GM19240 (cell line): ENCODE results near the gene LGR5.

Experiments
- DNase-seq: peaks from one replicate; pipeline ENCODE4 v3.0.0; 2011; ENCODE audit warnings: low spot score; ENCODE audit not compliant: insufficient read length

LGR5 gene

DNA sequence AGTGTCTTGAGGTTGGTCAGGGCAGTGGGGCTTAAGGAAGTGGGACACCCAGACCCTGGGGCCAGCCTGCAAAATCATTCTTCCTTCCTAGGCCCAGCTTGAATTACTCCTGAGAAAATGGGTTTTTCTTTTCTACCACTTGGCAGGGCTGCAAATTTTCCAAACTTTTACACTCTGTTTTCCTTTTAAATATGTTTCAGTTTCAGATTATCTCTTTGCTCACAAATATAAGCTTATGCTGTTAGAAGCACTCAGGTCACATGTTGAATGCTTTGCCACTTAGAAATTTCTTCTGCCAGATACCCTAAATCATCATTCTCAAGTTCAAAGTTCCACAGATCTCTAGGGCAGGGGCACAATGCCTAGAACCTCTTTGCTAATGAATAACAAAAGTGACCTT is 2.9 kb upstream of the LGR5 start:
- no peak for DNase-seq

DNA sequence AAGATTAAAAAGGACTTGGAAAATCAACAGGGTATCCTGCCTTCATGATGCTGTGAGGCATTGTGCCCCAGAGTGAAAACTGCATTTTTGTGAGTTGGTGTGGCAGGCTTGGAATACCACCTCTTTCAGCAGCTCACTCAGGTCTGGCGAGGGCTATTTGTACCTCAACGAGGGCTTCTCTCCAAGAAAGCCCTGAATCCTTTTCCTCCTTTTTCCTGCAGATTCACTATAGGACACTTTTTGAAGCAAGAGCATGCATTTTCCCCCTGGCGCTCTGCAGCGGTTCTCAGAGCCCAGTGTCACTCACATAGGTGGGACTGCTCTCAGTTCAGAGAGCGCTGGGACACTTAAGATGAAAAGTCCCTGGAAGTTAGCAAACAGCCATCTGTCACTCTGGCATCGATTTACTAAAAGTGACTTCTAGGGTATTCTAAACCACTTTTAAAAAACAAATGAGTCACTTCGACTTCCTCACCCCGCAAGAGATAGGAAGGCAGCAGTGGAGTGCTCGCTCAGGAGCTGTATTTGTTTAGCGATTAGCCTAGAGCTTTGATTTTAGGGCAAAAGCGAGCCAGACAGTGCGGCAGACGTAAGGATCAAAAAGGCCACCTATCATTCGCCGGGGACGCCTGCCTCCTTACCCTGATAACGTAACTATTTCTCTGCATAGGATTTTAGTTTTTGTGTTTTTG is 782 bp upstream of the LGR5 start:
- no peak for DNase-seq

DNA sequence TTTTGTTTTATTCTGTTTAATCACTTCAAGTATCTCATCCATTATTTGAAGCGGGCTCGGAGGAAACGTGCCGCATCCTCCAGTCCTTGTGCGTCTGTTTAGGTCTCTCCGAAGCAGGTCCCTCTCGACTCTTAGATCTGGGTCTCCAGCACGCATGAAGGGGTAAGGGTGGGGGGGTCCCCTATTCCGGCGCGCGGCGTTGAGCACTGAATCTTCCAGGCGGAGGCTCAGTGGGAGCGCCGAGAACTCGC is 311 bp upstream of the LGR5 start:
- no peak for DNase-seq

DNA sequence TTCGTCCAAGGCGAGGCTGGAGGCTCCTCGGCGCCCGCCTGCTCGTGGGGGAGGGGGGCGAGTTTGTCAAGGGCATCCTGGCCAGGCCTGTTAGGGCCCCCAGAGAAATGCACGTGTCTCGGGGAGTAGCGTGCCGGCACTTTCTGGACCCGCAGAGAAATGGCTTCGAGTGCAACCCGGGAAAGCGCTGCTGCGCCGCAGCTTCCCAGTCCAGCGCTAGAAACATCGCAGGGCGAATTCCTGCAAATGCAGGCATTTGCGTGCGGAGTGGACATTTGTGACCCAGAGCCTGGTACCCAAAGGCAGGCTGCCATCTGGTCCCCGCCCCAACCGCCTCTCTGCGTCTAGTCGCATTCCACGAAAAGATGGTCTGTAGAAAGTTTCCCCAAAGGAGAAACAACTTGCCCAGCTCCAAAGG is 756 bp downstream of the LGR5 start:
- DNase-seq = no peak

DNA sequence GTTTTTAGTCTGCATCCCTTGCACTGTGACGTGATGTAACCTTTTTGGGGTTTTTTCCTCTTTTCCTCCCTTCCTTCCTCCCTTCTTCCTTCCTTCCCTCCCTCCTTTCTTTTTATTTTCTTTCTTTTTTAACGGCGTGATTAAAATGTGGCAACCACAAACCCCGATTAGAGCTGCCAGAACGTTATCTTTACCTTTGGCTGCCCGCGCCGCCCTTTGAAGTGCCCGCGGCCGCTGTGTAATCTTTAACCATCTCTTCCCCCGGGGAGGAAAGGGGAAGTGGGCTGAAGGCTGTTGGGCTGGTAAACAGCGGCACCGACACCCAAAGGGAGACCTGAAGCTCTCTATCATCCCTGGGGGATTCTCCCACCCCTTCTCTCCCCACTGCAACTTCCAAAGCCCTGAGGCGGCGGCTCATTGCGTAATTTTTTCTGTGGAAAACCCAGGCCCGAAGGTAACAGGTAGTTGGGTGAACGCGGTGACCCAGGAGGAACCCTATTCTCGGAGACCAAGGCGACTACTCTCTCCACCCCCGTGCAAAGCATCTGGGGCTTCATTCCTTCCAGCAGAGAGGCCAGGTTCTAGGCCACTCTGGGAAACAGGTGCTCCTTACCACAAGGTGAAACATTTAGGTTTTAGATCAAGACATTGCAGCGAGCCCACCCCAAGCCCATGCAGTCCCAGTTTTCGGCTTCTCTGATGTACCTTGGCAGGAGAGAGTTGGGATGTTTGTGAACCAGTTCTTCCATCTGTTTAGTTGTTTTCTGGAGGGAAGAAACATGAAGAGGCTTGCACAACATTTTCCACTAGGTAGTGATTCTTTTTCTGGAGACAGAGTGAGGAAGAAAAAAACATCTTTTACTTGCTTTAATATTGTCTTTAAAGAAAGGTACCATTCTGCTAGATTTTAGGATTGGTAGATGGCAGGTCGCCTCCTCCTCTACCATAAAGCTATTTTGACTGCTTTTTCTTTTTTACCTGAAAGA is 1.5 kb downstream of the LGR5 start:
- no peak for DNase-seq

DNA sequence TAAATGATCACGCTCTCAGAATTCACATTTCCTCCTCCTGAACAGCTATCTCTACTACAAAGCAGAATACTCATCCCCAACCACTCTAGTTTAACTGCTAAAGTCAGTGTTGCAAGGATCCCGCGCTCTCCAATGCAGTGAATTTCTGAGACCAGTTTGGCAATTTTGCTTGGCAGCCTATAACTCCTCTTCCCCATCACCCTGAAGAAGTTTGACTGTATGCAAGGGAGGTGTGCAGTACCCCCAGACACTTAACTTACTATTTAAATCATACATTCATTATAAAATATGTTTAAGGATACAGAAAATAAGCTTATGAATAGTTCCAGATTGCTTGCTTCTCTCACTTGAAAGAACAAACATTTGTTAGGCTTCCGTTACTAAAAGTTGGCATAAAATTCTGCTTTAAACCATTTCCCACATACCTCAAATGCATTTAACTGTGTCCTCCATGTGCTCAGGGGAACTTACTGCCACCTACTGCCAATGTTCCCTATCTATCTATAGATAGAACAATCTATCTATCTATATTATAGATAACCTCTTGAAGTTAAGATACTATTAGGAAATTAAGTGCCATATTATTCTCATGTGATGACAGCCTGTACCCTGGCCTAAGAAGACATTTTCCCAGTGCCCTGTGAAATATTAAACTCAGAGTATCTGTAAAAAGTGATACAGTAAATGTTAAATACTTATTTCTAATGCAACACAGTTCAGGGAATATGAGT is 2.4 kb downstream of the LGR5 start:
- no peak for DNase-seq

DNA sequence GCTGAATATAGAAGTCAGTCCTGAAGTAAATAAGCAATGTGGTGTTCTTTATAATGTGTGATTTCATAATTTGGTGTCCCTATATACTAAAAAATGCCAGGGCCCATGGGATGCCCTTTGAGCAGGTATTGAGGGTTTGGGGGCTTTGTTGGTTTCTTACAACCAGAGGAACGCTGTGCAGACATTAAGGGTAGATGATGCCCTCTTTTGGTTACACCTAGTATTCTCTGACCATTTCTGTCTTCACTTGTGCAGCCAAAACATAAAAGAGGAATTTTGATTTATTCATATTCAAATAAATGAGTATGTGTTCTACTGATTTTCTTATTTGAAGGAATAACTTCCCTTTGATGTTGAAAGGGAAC is 3.0 kb downstream of the LGR5 start:
- DNase-seq = no peak

DNA sequence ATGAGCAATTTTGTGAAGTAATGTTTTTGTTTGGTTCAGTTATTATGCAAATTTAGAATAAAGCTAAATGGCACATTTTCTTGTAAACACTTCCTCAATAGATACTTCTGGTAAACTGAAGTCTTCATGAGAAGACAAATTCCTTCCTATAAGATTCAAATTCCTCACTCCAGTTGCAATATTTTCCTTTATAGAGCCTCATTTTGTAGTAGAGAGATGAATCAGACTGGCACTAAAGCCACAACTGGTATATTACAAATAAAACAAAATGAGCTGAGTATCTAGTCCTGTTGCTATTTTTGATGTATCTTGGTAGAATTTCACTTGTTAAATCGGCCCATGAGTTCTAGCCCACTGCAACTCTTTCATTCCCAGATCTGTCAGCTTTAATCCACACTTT is 5.5 kb downstream of the LGR5 start:
- no peak for DNase-seq

DNA sequence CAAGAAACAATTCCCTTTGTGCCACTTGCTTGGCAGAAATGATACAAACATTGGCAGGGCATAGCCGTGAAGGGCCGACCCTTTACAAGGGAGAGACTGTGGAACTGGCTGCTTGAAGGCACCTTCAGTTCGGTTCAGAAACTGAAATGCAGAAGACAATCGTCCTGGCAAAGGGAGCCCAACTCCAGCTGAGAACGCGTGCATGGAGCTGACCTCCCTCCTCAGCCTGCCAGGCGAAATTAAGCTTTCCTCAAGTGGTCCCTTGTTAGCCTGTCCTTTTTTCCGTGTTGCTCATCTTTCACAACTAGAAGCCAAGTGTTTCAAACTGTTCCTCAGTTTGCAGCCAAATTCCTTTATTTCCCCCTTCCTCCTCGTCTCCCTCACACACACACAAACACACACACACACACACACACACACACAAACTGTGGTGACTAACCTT is 8.1 kb downstream of the LGR5 start:
- DNase-seq = no peak

DNA sequence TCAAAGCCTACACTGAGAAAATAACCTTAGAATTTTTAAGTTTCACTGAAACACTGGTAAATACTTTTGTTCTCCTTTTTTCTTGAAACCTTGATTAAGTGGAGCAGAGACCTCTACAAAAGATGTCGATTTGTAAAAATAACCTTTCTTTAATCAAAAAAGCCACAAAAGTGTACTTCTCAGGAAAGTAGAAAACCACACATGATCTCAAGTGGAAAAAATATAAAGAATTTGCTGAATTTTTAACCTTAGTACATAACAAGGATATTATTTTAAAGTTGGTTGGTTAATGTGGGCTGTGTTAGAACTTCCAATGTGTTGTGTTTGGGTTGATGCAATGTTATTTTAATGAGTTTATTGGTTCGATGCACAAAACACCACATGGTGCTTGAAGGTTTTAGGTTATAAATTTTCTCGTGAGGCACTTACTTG is 8.6 kb downstream of the LGR5 start:
- DNase-seq = no peak

DNA sequence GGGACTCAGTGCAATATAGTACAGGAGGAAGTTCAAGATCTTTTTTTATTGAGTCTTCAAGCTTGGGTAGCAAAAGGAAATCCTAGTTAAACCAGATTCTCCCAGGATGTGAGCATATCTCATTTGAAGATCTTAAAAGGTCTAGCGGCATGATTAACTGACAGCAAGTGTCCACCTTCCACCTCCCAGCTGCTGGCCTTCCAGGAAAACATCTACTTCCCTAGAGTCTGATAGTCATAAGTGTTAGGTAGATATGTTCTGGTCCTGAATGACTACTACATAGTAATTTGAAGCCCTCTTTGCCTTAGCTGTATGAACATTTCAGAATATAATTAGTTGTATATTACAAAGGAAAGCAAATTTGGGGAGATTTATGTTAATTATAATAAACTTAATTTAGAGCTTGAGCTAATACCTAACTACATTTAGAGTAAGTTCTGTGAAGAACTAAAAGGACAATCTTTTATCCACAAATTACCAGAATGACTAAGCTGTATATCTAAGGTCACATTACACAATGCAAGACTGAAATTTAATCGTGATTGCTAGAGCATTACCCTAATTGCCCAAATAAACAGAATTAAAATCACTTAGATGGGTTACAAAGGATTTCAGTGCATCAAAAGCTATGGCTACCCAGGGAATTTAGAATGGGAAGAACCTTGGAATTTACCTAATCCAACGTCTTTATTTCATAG is 9.9 kb downstream of the LGR5 start:
- DNase-seq = no peak

DNA sequence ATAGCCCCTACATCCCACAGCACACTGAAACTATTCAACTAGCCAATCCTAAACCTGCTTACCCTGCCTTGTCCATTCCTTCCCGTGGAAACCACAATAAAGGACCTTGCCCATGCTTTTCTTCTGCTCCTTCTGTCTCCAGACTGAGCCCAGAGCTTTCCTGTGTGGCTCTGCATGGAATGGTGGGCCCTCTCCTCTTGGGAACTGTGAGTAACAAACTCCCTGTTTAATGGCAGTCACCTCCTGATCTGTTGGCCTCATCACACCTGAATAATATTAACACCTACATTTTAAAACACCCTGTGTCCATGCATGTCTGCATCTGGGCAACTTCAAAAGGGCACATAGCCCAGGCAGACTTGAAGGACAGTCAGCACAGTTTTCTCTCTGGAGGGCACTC is 12.4 kb downstream of the LGR5 start:
- no peak for DNase-seq

DNA sequence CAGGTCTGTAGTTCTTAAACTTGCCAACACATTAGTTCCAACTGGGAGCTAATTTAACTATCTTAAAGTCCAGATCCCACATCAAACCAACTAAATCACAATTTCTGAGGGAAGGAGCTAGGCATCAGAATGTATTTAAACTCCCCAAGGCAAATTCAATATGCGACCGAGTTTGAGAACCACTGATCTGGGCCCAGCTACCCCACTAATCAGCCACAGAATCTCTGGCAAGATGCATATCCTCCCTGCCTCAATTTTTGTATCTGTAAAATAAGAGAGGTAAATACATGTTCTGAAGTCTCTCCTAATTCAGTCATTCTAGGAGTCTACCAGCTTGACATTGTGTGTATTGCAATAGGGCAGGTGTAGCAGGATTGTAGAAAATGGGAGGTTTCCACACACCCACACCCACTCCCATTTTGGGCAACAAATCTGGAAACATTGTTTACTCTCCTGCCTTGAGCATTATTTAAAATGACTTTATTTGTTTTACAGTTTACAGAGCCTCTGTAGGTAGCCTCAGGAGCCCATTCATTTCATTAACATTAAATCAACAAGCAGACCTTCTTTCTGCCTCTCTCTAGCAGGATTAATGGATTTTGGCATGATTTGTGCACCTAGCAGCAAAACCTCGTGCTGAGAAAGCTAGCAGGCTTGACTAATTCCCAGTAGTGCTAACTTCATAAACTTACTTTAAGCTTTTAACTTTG is 15.6 kb downstream of the LGR5 start:
- no peak for DNase-seq

DNA sequence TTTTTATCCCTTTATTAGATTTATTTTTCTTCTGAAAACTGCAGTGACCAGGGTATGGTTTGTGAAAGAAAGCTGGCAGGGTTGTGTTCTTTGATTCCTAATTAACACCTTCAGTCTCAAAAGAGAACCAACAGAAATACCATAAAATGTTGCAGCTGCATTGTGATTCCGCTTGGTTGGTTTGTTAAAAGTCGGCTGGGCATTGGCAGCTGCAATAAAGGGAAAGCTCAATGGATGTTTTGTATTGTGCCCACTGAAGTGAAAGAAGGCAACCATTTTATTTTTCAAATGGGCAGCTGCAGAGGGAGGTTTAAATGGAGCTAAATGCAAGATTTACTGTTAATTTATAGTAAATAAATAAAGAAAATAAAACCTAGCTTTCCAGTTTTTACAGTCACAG is 16.7 kb downstream of the LGR5 start:
- no peak for DNase-seq

DNA sequence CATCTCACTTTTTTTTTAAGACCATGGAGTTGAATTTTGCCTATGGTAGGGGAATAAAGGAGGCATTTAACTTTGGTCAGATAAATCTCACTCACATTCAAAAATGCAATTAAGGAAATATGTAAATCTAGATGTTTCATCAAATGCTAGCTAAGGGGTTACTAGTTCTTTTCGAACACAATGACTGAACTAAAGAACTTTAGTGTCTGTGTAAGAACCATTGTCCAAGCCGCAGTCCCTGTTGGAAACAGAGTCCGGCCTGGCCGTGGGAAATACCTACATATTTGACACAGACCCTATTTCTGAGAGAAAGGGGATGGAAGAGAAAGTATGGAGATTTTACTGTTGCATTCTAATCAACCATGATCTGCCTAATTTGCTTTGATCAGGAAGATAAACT is 17.4 kb downstream of the LGR5 start:
- DNase-seq = no peak

DNA sequence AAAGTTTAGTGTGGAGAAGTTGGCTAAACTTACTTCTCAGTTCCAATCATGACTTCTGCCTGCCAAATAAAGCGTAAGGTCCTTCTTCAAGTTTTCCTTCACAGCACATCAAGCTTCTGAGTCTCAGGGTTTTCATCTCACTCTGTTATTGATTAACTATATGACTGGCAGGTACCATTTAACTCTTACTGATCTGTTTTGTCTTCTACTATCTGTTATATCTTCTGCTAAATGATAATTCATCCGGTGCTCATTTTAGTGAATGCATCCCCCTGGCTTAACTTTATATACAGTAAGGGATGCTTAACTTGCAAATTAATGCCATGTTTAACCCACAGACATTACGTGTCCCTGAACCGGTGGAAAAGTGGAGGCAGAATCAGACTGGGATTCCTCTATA is 20.7 kb downstream of the LGR5 start:
- DNase-seq = no peak

DNA sequence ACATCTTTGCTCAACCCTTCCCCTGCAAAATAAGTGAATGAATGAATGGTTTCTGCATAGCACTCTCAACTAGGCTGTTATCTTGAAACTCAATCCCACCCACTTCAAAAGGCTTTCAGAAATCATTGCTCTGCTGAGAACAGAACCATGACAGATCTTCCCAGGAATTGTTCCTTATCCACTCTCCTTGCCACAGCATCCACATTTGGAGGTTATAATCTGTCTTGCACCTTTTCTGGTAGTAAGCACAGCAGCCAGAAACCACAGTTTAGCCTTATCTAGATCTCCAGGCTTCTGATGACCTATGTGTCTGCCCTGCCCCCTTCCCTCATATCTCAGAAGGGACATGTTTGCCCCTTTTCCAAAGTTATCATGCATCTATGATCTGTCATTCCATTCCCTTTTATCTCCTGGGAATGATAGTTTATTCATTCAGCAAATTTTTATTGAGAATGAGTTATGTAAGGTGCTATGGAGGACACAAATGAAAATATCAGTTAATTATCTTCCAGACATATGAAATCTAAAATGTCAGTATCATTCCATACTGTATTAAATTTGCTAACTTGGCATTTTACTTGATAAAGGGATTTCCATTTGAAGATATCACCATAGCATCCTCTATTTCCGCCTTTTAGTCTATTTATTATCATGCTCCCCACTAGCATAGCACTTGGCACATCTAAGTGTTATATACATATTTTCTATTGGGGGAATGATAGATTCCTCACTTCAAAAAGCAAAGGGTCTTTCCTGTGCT is 21.4 kb downstream of the LGR5 start:
- no peak for DNase-seq

DNA sequence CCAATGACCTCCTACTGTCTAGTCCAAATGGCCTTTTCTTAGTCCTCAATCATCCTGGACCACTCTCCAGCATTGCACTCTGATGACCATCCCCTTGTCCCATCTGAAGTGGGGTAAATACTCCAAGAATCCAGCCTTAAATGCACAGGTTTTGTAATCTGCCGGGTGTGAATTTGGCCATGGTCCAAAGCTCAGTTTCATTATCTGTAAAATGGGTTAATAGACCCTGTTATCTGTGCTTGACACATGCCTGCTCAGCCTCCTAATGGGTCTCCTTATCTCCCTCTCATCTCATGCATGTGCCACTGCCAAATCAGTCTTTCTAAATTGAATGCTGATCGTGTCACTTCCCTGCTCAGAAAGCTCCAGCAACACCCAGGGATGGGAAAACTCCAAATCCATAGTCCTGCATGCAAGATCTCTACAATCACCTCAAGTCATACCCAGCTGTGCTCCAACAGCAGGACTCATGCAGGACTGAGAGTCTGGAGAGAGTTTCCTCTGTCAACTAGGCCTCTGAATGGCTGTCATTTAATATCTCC is 22.3 kb downstream of the LGR5 start:
- no peak for DNase-seq

DNA sequence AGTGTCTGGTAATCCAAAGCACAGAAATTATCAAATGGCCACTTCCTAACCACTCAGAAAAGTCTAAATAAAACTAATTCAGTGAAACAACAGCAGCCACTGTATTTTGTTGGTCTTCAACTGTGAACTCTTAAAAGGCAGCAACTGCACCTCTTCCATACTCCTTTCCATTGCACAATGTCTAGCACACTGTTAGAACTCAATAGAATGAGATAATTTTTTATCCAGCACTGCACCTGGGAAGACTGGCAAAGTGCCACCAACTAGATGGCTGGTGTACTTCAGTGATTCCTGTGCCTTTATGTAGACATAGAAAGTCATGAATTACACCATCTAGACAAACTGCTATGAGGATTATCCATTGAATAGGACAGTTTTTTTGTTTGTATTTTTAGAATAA is 26.2 kb downstream of the LGR5 start:
- no peak for DNase-seq

DNA sequence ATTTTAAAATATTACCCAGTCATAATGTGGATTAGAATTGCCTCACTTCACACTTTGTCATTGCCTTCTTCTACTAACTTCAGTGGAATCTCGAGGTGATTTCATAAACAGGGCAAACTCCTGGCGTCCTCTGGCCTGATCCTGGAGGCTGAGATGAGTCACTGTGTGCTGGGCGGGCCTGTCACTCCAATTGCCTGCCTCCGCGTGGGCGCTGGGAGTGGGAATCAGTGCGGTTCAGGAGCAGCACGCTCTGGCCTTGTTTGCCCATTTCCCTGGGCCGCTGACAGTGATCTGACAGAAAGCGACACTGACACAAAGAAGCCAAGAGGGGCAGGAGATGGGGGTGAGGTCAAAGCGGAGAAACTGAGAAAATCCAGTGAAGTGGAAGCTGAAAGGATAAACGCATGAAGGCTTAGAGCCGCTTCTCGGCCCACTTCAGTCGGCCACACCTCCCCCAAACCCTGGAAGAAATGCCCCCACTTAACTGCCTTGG is 29.7 kb downstream of the LGR5 start:
- no peak for DNase-seq
